Fibroblast of lung (primary cell): ENCODE data around the gene OVCA2. TPM values are rescaled to one million over a fixed set of nuclear protein-coding genes. Genes with fewer than 3 reads are reported as not detected.

Experiments
- DNase-seq, 2 donors: peaks; one replicate each; pipeline versions ENCODE4 v3.0.0 to v3.0.0-alpha.2; 2010; ENCODE audit warnings: low read depth in 2 of 2
- H2AFZ ChIP-seq: 2 replicates; pipeline ENCODE4 v1.5.1; 2012; ENCODE audit warnings: low read length, control low read depth, inconsistent platforms
- H3K27ac ChIP-seq: 2 replicates; pipeline ENCODE4 v1.5.1; 2011; ENCODE audit warnings: low read length, control low read depth; ENCODE audit not compliant: insufficient read depth
- H3K27me3 ChIP-seq: 2 replicates; pipeline ENCODE4 v1.5.1; 2011; ENCODE audit warnings: mild to moderate bottlenecking, low read length; ENCODE audit not compliant: control insufficient read depth, insufficient read depth
- H3K36me3 ChIP-seq: 2 replicates; pipeline ENCODE4 v1.5.1; 2011; ENCODE audit warnings: low read length; ENCODE audit not compliant: control insufficient read depth, insufficient read depth
- H3K4me1 ChIP-seq: 2 replicates; pipeline ENCODE4 v1.5.1; 2011; ENCODE audit warnings: low read length; ENCODE audit not compliant: control insufficient read depth, insufficient read depth; ENCODE audit errors: extremely low read depth
- H3K4me2 ChIP-seq: 2 replicates; pipeline ENCODE4 v1.5.1; 2011; ENCODE audit warnings: low read length, control low read depth; ENCODE audit not compliant: insufficient read depth; ENCODE audit errors: extremely low read depth
- H3K4me3 ChIP-seq, 4 experiments: fragments of 200-600 bp in 1 of 4; sonication (generic) in 1 of 4; replicated peaks in 1 of 4; 2 replicates each; pipeline ENCODE4 v1.5.1; 2011 to 2016; ENCODE audit warnings: low read length in 4 of 4, low read depth in 3 of 4, mild to moderate bottlenecking in 3 of 4, control low read depth in 2 of 4, inconsistent platforms in 1 of 4, mixed read lengths in 1 of 4; ENCODE audit not compliant: insufficient read depth in 1 of 4; ENCODE audit errors: control extremely low read depth in 1 of 4
- H3K79me2 ChIP-seq: 2 replicates; pipeline ENCODE4 v1.5.1; 2012; ENCODE audit warnings: mild to moderate bottlenecking, low read length, inconsistent platforms; ENCODE audit not compliant: control insufficient read depth, insufficient read depth
- H3K9ac ChIP-seq: 2 replicates; pipeline ENCODE4 v1.5.1; 2011; ENCODE audit warnings: mild to moderate bottlenecking, low read length, control low read depth; ENCODE audit not compliant: insufficient read depth
- H3K9me3 ChIP-seq: 2 replicates; pipeline ENCODE4 v1.5.1; 2012; ENCODE audit warnings: low read depth, low read length; ENCODE audit not compliant: control insufficient read depth, insufficient read depth
- H4K20me1 ChIP-seq: 2 replicates; pipeline ENCODE4 v1.5.1; 2011; ENCODE audit warnings: low read length; ENCODE audit not compliant: control insufficient read depth, insufficient read depth; ENCODE audit errors: extremely low read depth
- CTCF ChIP-seq, 2 donors: IDR thresholded peaks in 1 of 2; conservative IDR thresholded peaks in 1 of 2; 1 replicate in 1 of 2; 2 replicates in 1 of 2; pipeline ENCODE4 v1.5.1; 2011 to 2012; ENCODE audit warnings: low read length in 2 of 2, control low read depth in 1 of 2, inconsistent platforms in 1 of 2, low read depth in 1 of 2, mild to moderate bottlenecking in 1 of 2
- EZH2 ChIP-seq: IDR thresholded peaks from 2 replicates; pipeline ENCODE4 v1.5.1; 2012; ENCODE audit warnings: low read length, control low read depth, mild to moderate bottlenecking; ENCODE audit errors: missing control alignments
- polyA plus RNA-seq, 2 donors: library from polyadenylated mRNA; depleted of rRNA in 1 of 2; stranded (reverse) in 1 of 2; unstranded in 1 of 2; fragments of >200 nt; gene quantifications; 2 replicates each; pipeline ENCODE4 v1.2.1, GENCODE V29; 2011 to 2012; ENCODE audit warnings: missing spikeins in 1 of 2
- total RNA-seq: library from RNA; depleted of rRNA; stranded (reverse); fragments of >200 nt; gene quantifications from 2 replicates; pipeline ENCODE4 v1.2.1, GENCODE V29; 2014

The OVCA2 gene
- total and polyA plus RNA-seq, 2 donors (not counting 1 experiment from before 2014, with no cell fraction given): 27.9 to 40.6 TPM

- H3K27me3 ChIP-seq: peaks cover 25% of the 10 kb centered on the region
- H3K36me3 ChIP-seq: no peaks in the 10 kb centered on the region
- no peak overlapping the region for H3K27ac ChIP-seq
- H3K4me3 ChIP-seq: peak overlapping the region in 3 of 4 experiments; percentile 19 to 51 (median 48)
- DNase-seq: no peak
- peaks cover 13% of the 10 kb centered on the region for H3K4me1 ChIP-seq
- H2AFZ ChIP-seq: no peak overlapping the region
- H3K9ac ChIP-seq: no peak overlapping the region
- no peaks in the 10 kb centered on the region for H3K9me3 ChIP-seq
- no peaks in the 10 kb centered on the region for H4K20me1 ChIP-seq
- TF ChIP-seq CTCF (conservative IDR thresholded peaks at IDR 0.05 in 1 of 2, IDR thresholded peaks at IDR 0.05 in 1 of 2; ENCODE audit: low read depth in 1 of 2, low read length in 2 of 2): no peak
- TF ChIP-seq EZH2: peak; percentile 6
- peak overlapping the region; percentile 68 for H3K4me2 ChIP-seq
- no peaks in the 10 kb centered on the region for H3K79me2 ChIP-seq
Measured at GRCh38 chr17:2024572-2025219, 17.1 kb upstream of the OVCA2 start.

GRCh38 chr17:2025220-2025621 is 16.6 kb upstream of the OVCA2 start, which contains the start of gene RTN4RL1:
RTN4RL1 (minus strand) TSS chr17:2025334; CDS start chr17:2024865, 469 bp downstream.
- no peaks in the 10 kb centered on the region for H3K36me3 ChIP-seq
- peak within 1 kb of the TSS; percentile 41 for H2AFZ ChIP-seq
- H3K27ac ChIP-seq: no peak within 1 kb of the TSS
- H3K4me2 ChIP-seq: peak within 1 kb of the TSS; percentile 92
- peaks cover 13% of the 10 kb centered on the region for H3K4me1 ChIP-seq
- H3K4me3 ChIP-seq: peak within 1 kb of the TSS; percentile 19 to 51 (median 42)
- H3K9ac ChIP-seq: peak within 1 kb of the TSS; percentile 16
- TF ChIP-seq CTCF (conservative IDR thresholded peaks at IDR 0.05 in 1 of 2, IDR thresholded peaks at IDR 0.05 in 1 of 2; ENCODE audit: low read depth in 1 of 2, low read length in 2 of 2) (no peak), EZH2 (no peak)
- H3K79me2 ChIP-seq: no peaks in the 10 kb centered on the region
- no peaks in the 10 kb centered on the region for H3K9me3 ChIP-seq
- peaks cover 20% of the 10 kb centered on the region for H3K27me3 ChIP-seq
- DNase-seq: peak; percentile 57 to 68
- no peaks in the 10 kb centered on the region for H4K20me1 ChIP-seq

- peak; percentile 54 to 72 for DNase-seq
- H3K36me3 ChIP-seq: no peaks in the 10 kb centered on the region
- H3K27ac ChIP-seq: no peak overlapping the region
- H3K4me2 ChIP-seq: peak overlapping the region; percentile 92
- H2AFZ ChIP-seq: peak overlapping the region; percentile 41
- peaks cover 20% of the 10 kb centered on the region for H3K27me3 ChIP-seq
- no peaks in the 10 kb centered on the region for H4K20me1 ChIP-seq
- H3K4me3 ChIP-seq: peak overlapping the region in 3 of 4 experiments; percentile 37 to 51 (median 48)
- H3K79me2 ChIP-seq: peaks cover under 1% of the 10 kb centered on the region
- H3K9me3 ChIP-seq: no peaks in the 10 kb centered on the region
- TF ChIP-seq CTCF (conservative IDR thresholded peaks at IDR 0.05 in 1 of 2, IDR thresholded peaks at IDR 0.05 in 1 of 2; ENCODE audit: low read depth in 1 of 2, low read length in 2 of 2) (peak; percentile 72 to 80), EZH2 (no peak)
- H3K9ac ChIP-seq: peak overlapping the region; percentile 16
- H3K4me1 ChIP-seq: peaks cover 14% of the 10 kb centered on the region
Measured at GRCh38 chr17:2025622-2026309, 16.1 kb upstream of the OVCA2 start.
